ENCODE data around the gene UBTD1. TPM values are rescaled to one million over a fixed set of nuclear protein-coding genes. Genes with fewer than 3 reads are reported as not detected.
"Not testable (repeated sequence)": the region's sequence is repeated elsewhere in the genome, so short reads cannot be mapped to it uniquely, and the experiment has no call there.

UBTD1 gene
- polyA plus RNA-seq, 3 donors: 17.2 to 20.0 (median 19.0) TPM

- H3K4me1 ChIP-seq (ENCODE audit: control insufficient read depth in 1 of 2, insufficient read depth in 2 of 2, low read length in 2 of 2): no peaks in the 10 kb centered on the region
- WGBS (ENCODE audit: insufficient coverage): 100% methylated on average over 5 of the region's 5 CpGs
- Mint-ChIP-seq H3K27ac (no peak overlapping the region), H3K27me3 (ENCODE audit: low read depth in 3 of 3) (no peaks in the 10 kb centered on the region), H3K4me3 (no peak overlapping the region), H3K9me3 (peaks cover 0 to 5% (median 0%) of the 10 kb centered on the region in 7 donors), H3K36me3 (peaks cover 5 to 7% of the 10 kb centered on the region in 2 donors), H3K4me1 (no peaks in the 10 kb centered on the region)
- no peak overlapping the region for H3K9ac ChIP-seq (ENCODE audit: insufficient read depth, low read length, poor library complexity, severe bottlenecking)
- TF ChIP-seq CTCF (IDR thresholded peaks at IDR 0.05): no peak
- H2AFZ ChIP-seq (ENCODE audit: insufficient read depth, low read depth, low read length, poor library complexity, severe bottlenecking): no peak overlapping the region
- H3K79me2 ChIP-seq (ENCODE audit: insufficient read depth, low read length): no peaks in the 10 kb centered on the region
- no peak for DNase-seq
- no peak overlapping the region for H3K27ac ChIP-seq (ENCODE audit: low read depth in 1 of 2, low read length in 2 of 2)
- H3K4me3 ChIP-seq (replicated peaks in 1 of 3; ENCODE audit: low read depth in 2 of 3, low read length in 3 of 3): no peak overlapping the region
- no peaks in the 10 kb centered on the region for H3K36me3 ChIP-seq (replicated peaks in 1 of 2; ENCODE audit: control insufficient read depth in 1 of 2, insufficient read depth in 2 of 2, low read length in 2 of 2)
- H3K4me2 ChIP-seq (replicated peaks; ENCODE audit: extremely low read depth, low read length, poor library complexity, severe bottlenecking): no peak overlapping the region
- no peaks in the 10 kb centered on the region for H3K27me3 ChIP-seq (ENCODE audit: control insufficient read depth in 2 of 2, insufficient read depth in 2 of 2, low read length in 2 of 2)
- intact Hi-C loops (cut with micrococcal nuclease): no loop called here
- no peaks in the 10 kb centered on the region for H3K9me3 ChIP-seq (replicated peaks in 1 of 2; ENCODE audit: control insufficient read depth in 1 of 2, insufficient read depth in 1 of 2, low read length in 2 of 2)
- peaks cover 67% of the 10 kb centered on the region for H4K20me1 ChIP-seq (ENCODE audit: insufficient read depth, low read length)
These were observed 26.4 kb downstream of the UBTD1 start for GRCh38 chr10:97525086-97525485.

GRCh38 chr10:97525683-97526110 lies 27.0 kb downstream of the UBTD1 start:
- DNase-seq: no peak
- no peak overlapping the region for H2AFZ ChIP-seq (ENCODE audit: insufficient read depth, low read depth, low read length, poor library complexity, severe bottlenecking)
- no peaks in the 10 kb centered on the region for H3K36me3 ChIP-seq (replicated peaks in 1 of 2; ENCODE audit: control insufficient read depth in 1 of 2, insufficient read depth in 2 of 2, low read length in 2 of 2)
- intact Hi-C loops (cut with micrococcal nuclease): no loop called here
- H3K27me3 Mint-ChIP-seq (ENCODE audit: low read depth in 3 of 3): no peaks in the 10 kb centered on the region
- no peak overlapping the region for H3K4me3 Mint-ChIP-seq
- no peak for TF ChIP-seq CTCF (IDR thresholded peaks at IDR 0.05)
- no peaks in the 10 kb centered on the region for H3K4me1 ChIP-seq (ENCODE audit: control insufficient read depth in 1 of 2, insufficient read depth in 2 of 2, low read length in 2 of 2)
- peaks cover 5 to 7% of the 10 kb centered on the region in 2 donors for H3K36me3 Mint-ChIP-seq
- H3K9me3 Mint-ChIP-seq: peaks cover 0 to 5% (median 0%) of the 10 kb centered on the region in 7 donors
- no peak overlapping the region for H3K27ac Mint-ChIP-seq
- no peak overlapping the region for H3K4me3 ChIP-seq (replicated peaks in 1 of 3; ENCODE audit: low read depth in 2 of 3, low read length in 3 of 3)
- no peak overlapping the region for H3K4me2 ChIP-seq (replicated peaks; ENCODE audit: extremely low read depth, low read length, poor library complexity, severe bottlenecking)
- H3K79me2 ChIP-seq (ENCODE audit: insufficient read depth, low read length): no peaks in the 10 kb centered on the region
- H3K9ac ChIP-seq (ENCODE audit: insufficient read depth, low read length, poor library complexity, severe bottlenecking): no peak overlapping the region
- no peaks in the 10 kb centered on the region for H3K27me3 ChIP-seq (ENCODE audit: control insufficient read depth in 2 of 2, insufficient read depth in 2 of 2, low read length in 2 of 2)
- H4K20me1 ChIP-seq (ENCODE audit: insufficient read depth, low read length): peaks cover 66% of the 10 kb centered on the region
- WGBS (ENCODE audit: insufficient coverage): 100% methylated on average over 1 of the region's 1 CpG
- no peaks in the 10 kb centered on the region for H3K9me3 ChIP-seq (replicated peaks in 1 of 2; ENCODE audit: control insufficient read depth in 1 of 2, insufficient read depth in 1 of 2, low read length in 2 of 2)
- no peaks in the 10 kb centered on the region for H3K4me1 Mint-ChIP-seq
- H3K27ac ChIP-seq (ENCODE audit: low read depth in 1 of 2, low read length in 2 of 2): no peak overlapping the region

- H3K4me3 Mint-ChIP-seq; H3K27me3 ChIP-seq (ENCODE audit: control insufficient read depth in 2 of 2, insufficient read depth in 2 of 2, low read length in 2 of 2); H3K27ac Mint-ChIP-seq; H3K9me3 Mint-ChIP-seq; H2AFZ ChIP-seq (ENCODE audit: insufficient read depth, low read depth, low read length, poor library complexity, severe bottlenecking); H3K4me1 ChIP-seq (ENCODE audit: control insufficient read depth in 1 of 2, insufficient read depth in 2 of 2, low read length in 2 of 2); H3K36me3 ChIP-seq (replicated peaks in 1 of 2; ENCODE audit: control insufficient read depth in 1 of 2, insufficient read depth in 2 of 2, low read length in 2 of 2); H3K4me1 Mint-ChIP-seq; H3K9ac ChIP-seq (ENCODE audit: insufficient read depth, low read length, poor library complexity, severe bottlenecking); H3K79me2 ChIP-seq (ENCODE audit: insufficient read depth, low read length); intact Hi-C loops (cut with micrococcal nuclease); H3K36me3 Mint-ChIP-seq; H3K27me3 Mint-ChIP-seq (ENCODE audit: low read depth in 3 of 3); H3K4me3 ChIP-seq (replicated peaks in 1 of 3; ENCODE audit: low read depth in 2 of 3, low read length in 3 of 3); H3K27ac ChIP-seq (ENCODE audit: low read depth in 1 of 2, low read length in 2 of 2); H3K4me2 ChIP-seq (replicated peaks; ENCODE audit: extremely low read depth, low read length, poor library complexity, severe bottlenecking); DNase-seq; H3K9me3 ChIP-seq (replicated peaks in 1 of 2; ENCODE audit: control insufficient read depth in 1 of 2, insufficient read depth in 1 of 2, low read length in 2 of 2): not testable (repeated sequence)
- no CpG with 5 or more reads among the region's 29 CpGs for WGBS (ENCODE audit: insufficient coverage)
- H4K20me1 ChIP-seq (ENCODE audit: insufficient read depth, low read length): peaks cover 50% of the 10 kb centered on the region
These were observed 30.2 kb downstream of the UBTD1 start for GRCh38 chr10:97528876-97529275.
